Fibroblast of skin of scalp (primary cell): ENCODE results near the gene TBL3.

Experiments
- DNase-seq: peaks from one replicate; pipeline ENCODE4 v3.0.0-alpha.2; 2013

TBL3 gene

DNA sequence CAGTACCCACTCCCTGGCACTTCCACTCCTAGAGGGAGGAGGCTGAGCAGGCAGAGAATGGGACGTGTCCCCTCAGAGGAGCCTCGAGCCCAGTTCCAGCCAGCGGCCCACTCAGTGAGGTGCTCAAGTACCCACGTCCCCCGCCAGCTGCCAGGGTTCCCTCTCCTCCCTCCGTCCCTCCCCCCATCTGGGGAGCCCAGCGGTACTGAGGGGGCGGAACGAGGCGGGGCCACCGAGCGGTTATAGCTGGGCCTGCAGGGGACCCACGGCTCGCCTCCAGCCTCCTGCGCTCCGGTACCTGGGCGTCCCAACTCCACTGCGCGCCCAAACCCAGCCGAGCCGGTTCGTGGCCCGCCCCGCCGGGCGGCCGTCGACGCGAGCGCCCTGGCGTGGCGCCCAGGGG lies 47.7 kb downstream of the TBL3 start, which contains the start of gene NPW:
TSS of gene NPW (plus strand) at position 268 of the 403 bp plus-strand sequence.
- DNase-seq: no peak

DNA sequence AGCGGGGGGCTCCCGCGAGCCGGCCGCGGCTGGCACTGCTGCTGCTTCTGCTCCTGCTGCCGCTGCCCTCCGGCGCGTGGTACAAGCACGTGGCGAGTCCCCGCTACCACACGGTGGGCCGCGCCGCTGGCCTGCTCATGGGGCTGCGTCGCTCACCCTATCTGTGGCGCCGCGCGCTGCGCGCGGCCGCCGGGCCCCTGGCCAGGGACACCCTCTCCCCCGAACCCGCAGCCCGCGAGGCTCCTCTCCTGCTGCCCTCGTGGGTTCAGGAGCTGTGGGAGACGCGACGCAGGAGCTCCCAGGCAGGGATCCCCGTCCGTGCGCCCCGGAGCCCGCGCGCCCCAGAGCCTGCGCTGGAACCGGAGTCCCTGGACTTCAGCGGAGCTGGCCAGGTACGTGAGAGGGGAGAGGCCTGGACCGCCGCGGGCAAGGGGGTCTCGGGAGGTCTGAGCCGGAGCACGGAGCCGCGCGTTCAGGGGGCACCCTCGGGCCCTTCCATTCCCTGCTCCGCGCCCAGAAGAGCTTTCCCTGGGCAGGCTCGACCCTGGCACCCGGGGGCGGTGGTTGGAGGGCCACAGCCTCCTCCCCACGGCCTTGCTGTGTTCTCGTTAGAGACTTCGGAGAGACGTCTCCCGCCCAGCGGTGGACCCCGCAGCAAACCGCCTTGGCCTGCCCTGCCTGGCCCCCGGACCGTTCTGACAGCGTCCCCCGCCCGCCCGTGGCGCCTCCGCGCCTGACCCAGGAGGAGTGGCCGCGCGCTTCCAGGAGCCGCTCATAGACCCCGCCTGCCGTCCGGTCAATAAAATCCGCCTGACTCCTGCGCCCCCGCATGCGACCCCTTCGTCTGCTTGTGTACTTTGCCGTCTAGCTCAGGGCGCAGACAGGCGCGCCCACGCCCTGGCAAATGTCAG lies 48.3 kb downstream of the TBL3 start:
- peak; percentile 9 for DNase-seq

DNA sequence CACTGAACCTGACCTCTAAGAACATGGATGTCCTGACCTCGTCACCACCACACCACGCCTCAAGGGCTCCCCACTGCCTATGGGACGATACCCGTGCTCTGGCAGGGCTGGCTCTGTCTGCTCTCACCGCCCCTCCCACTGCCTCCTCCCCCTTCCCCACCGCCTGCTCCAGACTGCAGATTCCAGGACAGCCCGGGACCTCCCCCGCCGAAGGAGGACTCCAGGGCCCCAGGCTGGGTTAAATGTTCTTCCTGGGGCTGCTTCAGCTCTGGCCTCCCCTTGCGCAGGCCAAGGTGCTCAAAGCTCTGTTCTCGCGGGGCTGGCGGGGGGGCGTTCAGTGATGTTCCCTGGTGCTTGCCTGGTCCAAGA lies 50.9 kb downstream of the TBL3 start:
- peak; percentile 79 for DNase-seq

DNA sequence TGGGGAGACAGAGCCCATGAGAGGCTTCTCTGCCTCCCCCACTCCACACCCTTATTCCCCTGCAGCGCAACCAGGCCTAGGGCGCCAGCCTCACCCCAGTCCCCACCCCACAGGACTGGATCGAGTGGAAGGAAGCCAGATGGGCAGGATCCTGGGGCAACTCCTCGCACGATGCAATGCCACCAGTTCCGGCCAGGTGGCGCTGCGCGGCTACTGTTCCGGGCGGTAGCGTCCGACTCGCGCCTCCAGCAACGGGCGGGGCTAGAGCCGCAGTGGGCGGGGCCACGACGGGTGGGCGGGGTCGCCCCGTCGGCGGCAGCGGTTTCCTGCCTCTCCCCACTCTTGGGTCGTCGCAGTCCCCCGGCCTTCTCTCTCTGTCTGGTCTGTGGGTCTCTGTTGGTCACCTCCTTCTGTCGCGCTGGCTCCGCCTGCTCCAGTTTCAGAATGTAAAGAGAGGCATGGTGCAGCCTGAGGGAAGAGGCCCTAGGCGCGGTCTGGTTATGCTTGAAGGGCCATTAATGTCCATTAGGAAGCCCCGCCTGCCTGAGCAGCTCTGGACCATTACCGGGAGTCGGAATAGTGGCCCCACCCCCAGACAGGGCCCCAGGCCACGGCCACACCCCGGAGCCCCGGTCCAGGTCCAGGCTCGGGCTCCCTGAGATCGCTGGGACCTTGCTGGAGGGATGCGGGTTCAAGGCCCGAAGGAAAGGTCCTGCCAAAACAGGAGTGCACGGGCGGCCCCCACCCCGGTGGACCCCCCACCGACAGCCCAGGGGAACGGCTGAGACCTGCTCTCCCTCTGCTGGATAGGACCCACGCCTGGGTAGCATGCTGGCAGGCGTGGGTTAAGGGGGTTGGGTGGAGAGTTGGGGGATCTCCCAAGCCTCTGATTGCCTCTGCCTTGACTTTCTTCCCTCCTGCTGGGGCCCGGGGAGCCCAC lies 51.5 kb downstream of the TBL3 start:
- peak; percentile 87 for DNase-seq

DNA sequence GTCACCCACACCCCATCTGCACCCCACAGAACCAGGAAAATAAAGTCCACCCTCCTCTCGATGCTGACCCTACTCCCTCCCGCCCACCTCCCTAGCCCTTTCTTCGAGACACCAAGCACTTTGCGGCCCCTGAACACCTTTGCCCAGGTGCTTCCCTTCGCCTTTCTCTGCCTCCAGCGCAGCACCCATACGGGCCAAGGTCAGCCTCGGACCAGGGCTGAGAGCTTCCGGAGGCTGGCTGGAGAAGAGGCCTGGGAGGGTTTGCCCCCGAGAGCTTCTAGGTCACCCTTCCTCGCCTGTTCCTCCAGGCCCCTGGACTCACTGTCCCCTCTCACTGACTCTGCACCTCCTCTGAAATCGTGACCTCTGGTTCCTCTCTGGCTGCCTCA lies 52.2 kb downstream of the TBL3 start:
- DNase-seq: no peak

DNA sequence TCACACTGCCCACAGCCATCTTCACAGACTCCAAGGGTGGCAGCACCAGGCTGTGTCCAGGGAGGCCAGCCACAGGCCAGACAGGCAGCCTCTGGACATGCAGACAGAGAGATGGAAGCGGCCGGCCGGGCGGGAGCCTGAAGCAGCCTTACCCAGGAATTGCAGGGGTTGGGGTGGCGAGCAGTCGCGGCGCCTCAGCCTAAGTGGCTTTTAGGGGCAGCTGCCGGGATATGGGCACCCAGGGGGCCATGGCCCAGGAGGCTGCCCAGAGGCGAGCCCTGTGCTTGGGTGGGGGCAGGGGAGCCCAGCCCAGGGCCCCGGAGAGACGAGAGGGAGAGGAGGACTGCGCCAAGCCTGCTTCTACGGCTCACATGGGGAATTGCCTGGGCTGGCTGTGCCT lies 53.4 kb downstream of the TBL3 start:
- no peak for DNase-seq

DNA sequence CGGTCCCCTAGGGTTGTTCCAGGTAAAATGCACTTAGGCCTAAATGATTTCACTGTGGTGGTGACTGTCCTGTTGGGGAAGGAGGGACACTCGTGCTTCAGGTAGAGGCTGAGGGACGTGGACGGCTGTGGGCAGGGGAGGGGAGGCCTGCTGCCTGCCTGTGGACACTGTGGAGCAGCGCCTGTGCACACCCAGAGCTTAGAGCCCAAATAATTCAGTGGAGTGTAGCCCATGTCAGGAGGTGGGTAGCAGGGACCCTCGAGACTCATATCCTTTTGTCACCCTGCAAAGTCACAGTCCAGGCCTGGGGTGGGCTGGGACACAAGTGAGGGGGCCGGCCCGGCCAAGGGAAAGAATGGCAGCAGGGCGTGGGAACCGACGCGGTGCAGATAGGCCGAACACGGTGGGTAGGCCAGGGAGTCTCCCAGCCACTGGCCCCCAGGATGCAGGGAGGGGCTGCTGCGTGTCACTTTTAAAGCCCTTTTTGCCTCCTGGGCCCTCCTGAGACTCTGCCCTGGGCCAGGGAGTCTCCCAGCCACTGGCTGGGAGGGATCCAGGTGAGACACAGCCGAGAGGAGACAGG lies 54.1 kb downstream of the TBL3 start:
- no peak for DNase-seq

DNA sequence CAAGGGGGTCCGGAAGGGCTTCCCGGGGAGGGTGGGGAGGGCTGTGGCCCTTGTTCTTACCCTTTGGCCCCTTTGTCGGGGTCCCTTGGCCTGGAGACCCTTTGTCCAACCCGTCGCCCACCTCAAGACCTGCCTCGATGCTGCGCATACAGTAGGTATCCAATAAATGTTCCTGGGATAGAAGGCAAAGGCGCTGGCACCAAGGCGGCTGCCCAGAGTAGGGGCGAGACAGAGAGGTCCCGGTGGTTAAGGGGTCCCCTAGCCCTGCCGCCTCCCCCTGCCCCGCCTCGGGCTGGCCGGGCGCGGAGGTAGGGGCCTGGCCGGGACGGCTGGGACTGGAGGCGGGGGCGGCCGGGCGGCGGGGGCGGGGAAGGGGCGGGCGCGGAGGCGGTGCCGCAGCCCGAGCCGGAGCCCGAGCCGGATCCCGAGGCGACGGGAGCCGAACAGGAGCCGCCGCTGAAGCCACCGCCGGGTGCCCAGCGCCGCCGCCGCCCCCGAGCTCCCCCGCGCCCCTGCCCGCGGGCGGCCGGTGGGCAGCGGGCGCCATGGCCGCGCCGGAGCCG lies 54.7 kb downstream of the TBL3 start, which contains the start of gene NHERF2:
TSS of gene NHERF2 (plus strand) at position 442 of the 563 bp plus-strand sequence. CDS start at position 546, 104 bp downstream.
- DNase-seq: no peak

DNA sequence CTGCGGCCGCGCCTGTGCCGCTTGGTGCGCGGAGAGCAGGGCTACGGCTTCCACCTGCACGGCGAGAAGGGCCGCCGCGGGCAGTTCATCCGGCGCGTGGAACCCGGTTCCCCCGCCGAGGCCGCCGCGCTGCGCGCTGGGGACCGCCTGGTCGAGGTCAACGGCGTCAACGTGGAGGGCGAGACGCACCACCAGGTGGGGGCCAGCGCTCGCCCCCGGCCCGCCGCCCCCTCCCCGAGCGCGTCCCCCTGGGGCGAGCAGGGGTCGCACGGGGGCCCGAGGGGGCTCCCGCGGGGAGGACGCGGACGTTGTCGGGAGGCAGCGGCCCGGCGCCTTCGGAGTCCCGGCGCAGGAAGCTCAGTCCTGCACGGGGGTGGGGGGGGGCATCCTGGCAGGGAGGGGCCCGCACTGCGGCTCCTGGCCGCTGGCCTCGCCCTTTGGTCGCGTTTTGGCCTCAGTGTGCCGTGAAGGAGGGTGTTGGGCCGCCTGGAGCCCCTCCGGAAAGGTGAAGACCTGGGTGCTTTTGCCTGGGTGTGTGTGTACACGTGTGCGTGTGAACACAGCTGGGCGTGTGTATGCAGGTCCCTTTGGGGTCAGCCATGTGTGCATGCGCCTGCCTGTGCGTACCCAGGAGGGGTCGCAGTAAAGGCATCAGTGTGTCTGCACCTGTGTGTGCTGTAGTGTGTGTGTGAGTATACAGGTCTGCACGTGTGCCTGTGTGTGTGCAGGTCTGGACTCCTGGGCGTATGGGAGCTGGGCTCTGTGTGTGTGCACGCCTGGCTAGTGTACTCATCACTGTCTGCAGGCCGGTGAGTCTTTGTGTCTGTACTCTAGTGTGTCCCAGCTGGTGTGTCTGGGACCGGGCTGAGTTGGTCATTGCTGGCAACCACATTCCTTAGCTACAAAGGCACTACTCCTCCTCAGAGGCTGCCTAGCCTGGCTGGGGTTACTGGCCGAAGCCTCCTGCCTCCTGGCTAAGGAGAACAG lies 55.5 kb downstream of the TBL3 start:
- DNase-seq: peak; percentile 48

DNA sequence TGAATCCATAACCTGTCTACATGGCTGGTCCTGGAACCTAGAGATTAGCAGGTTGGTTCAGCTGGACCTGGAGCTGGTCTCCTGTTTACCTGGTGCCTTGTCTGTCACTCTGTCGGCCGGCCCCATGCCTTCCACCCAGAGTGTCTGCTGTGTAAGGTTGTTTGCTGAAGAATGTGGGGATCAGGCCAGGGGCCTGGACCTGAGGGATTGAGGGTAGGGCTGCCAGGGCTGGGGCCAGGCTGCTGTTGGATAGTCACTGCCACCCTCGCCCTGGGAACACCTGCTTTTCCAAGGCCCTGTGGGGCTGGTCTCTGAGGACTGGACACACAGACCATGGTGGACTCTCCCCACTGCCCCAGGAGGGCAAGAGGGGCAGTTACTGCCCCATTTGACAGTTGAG lies 56.3 kb downstream of the TBL3 start:
- DNase-seq: no peak

DNA sequence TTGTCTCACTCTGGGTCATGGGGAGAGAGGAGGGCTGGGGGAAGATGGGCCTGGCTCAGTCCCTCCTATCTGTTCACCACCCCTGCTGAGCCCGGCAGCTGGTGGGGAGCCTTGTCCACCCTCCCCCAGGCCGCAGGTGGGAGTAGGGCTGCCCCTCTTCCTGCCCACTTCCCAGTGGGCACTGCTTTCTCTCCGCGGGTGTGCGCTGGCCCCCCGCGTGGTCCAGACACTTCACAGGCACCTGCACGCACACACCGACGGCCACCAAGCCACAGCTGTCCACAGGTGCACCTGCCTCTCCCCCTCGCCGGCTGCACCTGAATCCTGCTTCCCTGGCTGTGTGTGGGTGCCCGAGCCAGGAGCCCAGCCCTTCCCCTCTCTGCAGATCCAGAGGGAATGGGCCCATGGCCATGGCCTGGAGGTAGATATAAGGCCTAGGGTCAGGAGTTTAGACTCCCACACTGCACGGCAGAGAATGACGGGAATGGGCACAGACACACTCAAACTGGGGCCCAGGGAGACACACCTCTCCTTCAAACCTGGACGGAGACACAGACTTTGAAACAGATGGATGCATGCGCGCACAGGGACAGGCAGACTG lies 56.9 kb downstream of the TBL3 start:
- DNase-seq: no peak

DNA sequence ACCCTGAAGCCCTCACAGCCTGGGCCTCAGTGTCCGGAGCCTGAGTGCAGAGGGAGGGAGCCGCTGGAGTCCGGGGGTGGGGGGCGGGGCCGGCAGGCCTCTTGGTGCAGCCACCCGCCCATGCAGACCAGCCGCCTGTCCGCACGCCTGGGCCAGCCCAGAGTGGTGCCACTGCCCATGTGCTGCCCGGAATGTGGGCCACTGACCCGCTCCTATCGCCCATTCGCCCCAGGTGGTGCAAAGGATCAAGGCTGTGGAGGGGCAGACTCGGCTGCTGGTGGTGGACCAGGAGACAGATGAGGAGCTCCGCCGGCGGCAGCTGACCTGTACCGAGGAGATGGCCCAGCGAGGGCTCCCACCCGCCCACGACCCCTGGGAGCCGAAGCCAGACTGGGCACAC lies 57.5 kb downstream of the TBL3 start:
- DNase-seq: no peak

DNA sequence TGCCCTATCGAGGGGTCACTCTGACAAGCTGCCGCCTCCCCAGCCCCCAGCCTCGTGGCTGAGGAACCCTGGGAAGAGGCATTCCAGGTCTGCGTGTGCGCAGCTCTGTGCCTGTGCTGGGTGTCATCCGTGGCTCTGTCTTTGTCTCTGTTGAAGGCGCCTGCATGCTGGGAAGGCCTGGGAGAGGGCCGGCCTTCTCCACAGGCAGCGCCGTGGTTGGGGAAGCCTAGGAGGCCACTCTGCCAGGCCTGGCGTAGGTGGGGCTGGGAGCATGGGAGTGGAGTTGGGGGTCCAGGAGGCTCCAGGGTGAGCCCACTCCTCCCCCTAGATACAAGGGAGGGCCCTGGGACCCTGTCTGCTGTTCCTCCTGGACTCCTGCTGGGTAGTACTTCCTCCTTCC lies 58.2 kb downstream of the TBL3 start:
- no peak for DNase-seq

DNA sequence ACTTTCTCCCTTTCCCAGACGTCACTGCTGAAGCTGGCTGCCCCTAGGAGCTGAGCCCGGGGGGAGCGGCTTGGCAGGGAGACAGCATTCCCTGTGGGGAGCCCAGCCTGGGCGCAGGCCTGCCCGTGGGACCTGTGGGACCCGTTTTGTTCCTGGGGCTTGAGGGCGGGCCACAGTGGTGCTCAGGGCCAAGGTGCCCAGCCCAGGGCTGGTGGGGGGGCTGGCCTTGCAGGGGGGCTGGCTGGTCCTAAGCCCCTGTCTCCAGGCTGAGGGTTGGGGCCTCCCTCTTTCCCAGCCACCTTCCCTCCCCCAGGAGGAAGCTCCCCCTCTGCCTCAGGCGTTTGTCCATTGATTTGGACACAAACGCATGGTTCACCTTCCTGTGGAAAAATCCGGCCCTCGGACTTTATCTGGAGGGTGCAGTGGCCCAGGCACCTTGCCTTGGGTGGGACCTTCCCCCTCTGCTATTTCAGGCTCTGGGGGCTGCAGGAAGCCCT lies 59.3 kb downstream of the TBL3 start:
- DNase-seq: no peak
